Epithelial cell of esophagus (primary cell): ENCODE measurements around the gene PATE2.

Experiments used
- DNase-seq: peaks from one replicate; pipeline ENCODE4 v3.0.0; 2010; ENCODE audit warnings: low read depth
- H3K4me3 ChIP-seq: 2 replicates; pipeline ENCODE4 v1.5.1; 2011; ENCODE audit warnings: mild to moderate bottlenecking, low read length, control low read depth
- CTCF ChIP-seq: IDR thresholded peaks from 2 replicates; pipeline ENCODE4 v1.5.1; 2011; ENCODE audit warnings: low read depth, mild to moderate bottlenecking, low read length, control low read depth, inconsistent platforms; ENCODE audit not compliant: insufficient read depth; ENCODE audit errors: missing control alignments

The PATE2 gene

GRCh38 chr11:125766251-125766650, 12.4 kb downstream of the PATE2 start:
- DNase-seq = no peak
- TF ChIP-seq CTCF = no peak
- no peak overlapping the region for H3K4me3 ChIP-seq

GRCh38 chr11:125763483-125763882, 15.1 kb downstream of the PATE2 start:
- H3K4me3 ChIP-seq = no peak overlapping the region
- no peak for DNase-seq
- no peak for TF ChIP-seq CTCF

- no peak overlapping the region for H3K4me3 ChIP-seq
- TF ChIP-seq CTCF = no peak
- DNase-seq = no peak
Measured at GRCh38 chr11:125762445-125762844, 16.2 kb downstream of the PATE2 start.

GRCh38 chr11:125756050-125756449, 22.6 kb downstream of the PATE2 start:
- H3K4me3 ChIP-seq = no peak overlapping the region
- no peak for DNase-seq
- TF ChIP-seq CTCF = no peak

- TF ChIP-seq CTCF = no peak
- no peak overlapping the region for H3K4me3 ChIP-seq
- no peak for DNase-seq
Measured at GRCh38 chr11:125750629-125751028, 28.0 kb downstream of the PATE2 start.

- no peak within 1 kb of the TSS for H3K4me3 ChIP-seq
- no peak for DNase-seq
- no peak for TF ChIP-seq CTCF
Measured at GRCh38 chr11:125745979-125746378, 32.6 kb downstream of the PATE2 start, which contains the start of gene PATE1. TSS of gene PATE1 (plus strand) at chr11:125746279. CDS start at chr11:125746305, 26 bp downstream.

GRCh38 chr11:125743681-125744080, 34.9 kb downstream of the PATE2 start:
- no peak for DNase-seq
- H3K4me3 ChIP-seq = no peak overlapping the region
- no peak for TF ChIP-seq CTCF
